ENCODE data around the gene CAP2. TPM values are rescaled to one million over a fixed set of nuclear protein-coding genes. Genes with fewer than 3 reads are reported as not detected.

CAP2 gene
- total and polyA plus RNA-seq, 4 donors = 9.0 to 27.0 (median 19.3) TPM

GRCh38 chr6:17415321-17415720, 21.9 kb downstream of the CAP2 start:
- H3K9me3 ChIP-seq (ENCODE audit: control insufficient read depth, insufficient read depth, low read length) = no peaks in the 10 kb centered on the region
- no peak for DNase-seq (ENCODE audit: low read depth in 4 of 6, low spot score in 6 of 6)
- WGBS (ENCODE audit: insufficient coverage) = 86% methylated on average over 2 of the region's 2 CpGs
- H3K36me3 ChIP-seq (ENCODE audit: control insufficient read depth, insufficient read depth, low read length) = no peaks in the 10 kb centered on the region
- no peak overlapping the region for H3K27ac ChIP-seq (ENCODE audit: low read depth, low read length)
- H3K27me3 ChIP-seq (ENCODE audit: control insufficient read depth, insufficient read depth, low read length) = no peaks in the 10 kb centered on the region
- no peaks in the 10 kb centered on the region for H3K4me1 ChIP-seq (ENCODE audit: control insufficient read depth, insufficient read depth, low read length)
- H3K4me3 ChIP-seq (ENCODE audit: low read depth, low read length) = no peak overlapping the region

- H3K4me1 ChIP-seq (ENCODE audit: control insufficient read depth, insufficient read depth, low read length) = no peaks in the 10 kb centered on the region
- no peaks in the 10 kb centered on the region for H3K36me3 ChIP-seq (ENCODE audit: control insufficient read depth, insufficient read depth, low read length)
- H3K27ac ChIP-seq (ENCODE audit: low read depth, low read length) = no peak overlapping the region
- no peak overlapping the region for H3K4me3 ChIP-seq (ENCODE audit: low read depth, low read length)
- DNase-seq (ENCODE audit: low read depth in 4 of 6, low spot score in 6 of 6) = no peak
- H3K9me3 ChIP-seq (ENCODE audit: control insufficient read depth, insufficient read depth, low read length) = no peaks in the 10 kb centered on the region
- no peaks in the 10 kb centered on the region for H3K27me3 ChIP-seq (ENCODE audit: control insufficient read depth, insufficient read depth, low read length)
These were observed 23.4 kb downstream of the CAP2 start for GRCh38 chr6:17416806-17417205.

- Histone ChIP-seq H3K36me3 (ENCODE audit: control insufficient read depth, insufficient read depth, low read length) (no peaks in the 10 kb centered on the region), H3K9me3 (ENCODE audit: control insufficient read depth, insufficient read depth, low read length) (no peaks in the 10 kb centered on the region), H3K4me1 (ENCODE audit: control insufficient read depth, insufficient read depth, low read length) (no peaks in the 10 kb centered on the region), H3K4me3 (ENCODE audit: low read depth, low read length) (no peak overlapping the region), H3K27me3 (ENCODE audit: control insufficient read depth, insufficient read depth, low read length) (no peaks in the 10 kb centered on the region), H3K27ac (ENCODE audit: low read depth, low read length) (no peak overlapping the region)
- peak in 1 of 6 donors; percentile 53 for DNase-seq (ENCODE audit: low read depth in 4 of 6, low spot score in 6 of 6)
- WGBS (ENCODE audit: insufficient coverage) = no CpG with 5 or more reads among the region's 4 CpGs
These were observed 24.4 kb downstream of the CAP2 start for GRCh38 chr6:17417817-17418216.

GRCh38 chr6:17418281-17419188, 25.1 kb downstream of the CAP2 start:
- no peaks in the 10 kb centered on the region for H3K4me1 ChIP-seq (ENCODE audit: control insufficient read depth, insufficient read depth, low read length)
- H3K4me3 ChIP-seq (ENCODE audit: low read depth, low read length) = no peak overlapping the region
- DNase-seq (ENCODE audit: low read depth in 4 of 6, low spot score in 6 of 6) = peak in 2 of 6 donors; percentile 23 to 84
- no peak overlapping the region for H3K27ac ChIP-seq (ENCODE audit: low read depth, low read length)
- H3K9me3 ChIP-seq (ENCODE audit: control insufficient read depth, insufficient read depth, low read length) = no peaks in the 10 kb centered on the region
- 83% methylated on average over 6 of the region's 12 CpGs for WGBS (ENCODE audit: insufficient coverage)
- H3K36me3 ChIP-seq (ENCODE audit: control insufficient read depth, insufficient read depth, low read length) = no peaks in the 10 kb centered on the region
- no peaks in the 10 kb centered on the region for H3K27me3 ChIP-seq (ENCODE audit: control insufficient read depth, insufficient read depth, low read length)

GRCh38 chr6:17419189-17419575, 25.8 kb downstream of the CAP2 start:
- Histone ChIP-seq H3K27ac (ENCODE audit: low read depth, low read length) (no peak overlapping the region), H3K27me3 (ENCODE audit: control insufficient read depth, insufficient read depth, low read length) (no peaks in the 10 kb centered on the region), H3K36me3 (ENCODE audit: control insufficient read depth, insufficient read depth, low read length) (no peaks in the 10 kb centered on the region), H3K4me1 (ENCODE audit: control insufficient read depth, insufficient read depth, low read length) (no peaks in the 10 kb centered on the region), H3K9me3 (ENCODE audit: control insufficient read depth, insufficient read depth, low read length) (no peaks in the 10 kb centered on the region), H3K4me3 (ENCODE audit: low read depth, low read length) (no peak overlapping the region)
- no peak for DNase-seq (ENCODE audit: low read depth in 4 of 6, low spot score in 6 of 6)
- WGBS (ENCODE audit: insufficient coverage) = no CpG with 5 or more reads among the region's 3 CpGs

GRCh38 chr6:17420368-17420767, 27.0 kb downstream of the CAP2 start:
- no peak overlapping the region for H3K27ac ChIP-seq (ENCODE audit: low read depth, low read length)
- peak in 1 of 6 donors; percentile 73 for DNase-seq (ENCODE audit: low read depth in 4 of 6, low spot score in 6 of 6)
- no CpG with 5 or more reads among the region's 2 CpGs for WGBS (ENCODE audit: insufficient coverage)
- no peaks in the 10 kb centered on the region for H3K9me3 ChIP-seq (ENCODE audit: control insufficient read depth, insufficient read depth, low read length)
- no peaks in the 10 kb centered on the region for H3K36me3 ChIP-seq (ENCODE audit: control insufficient read depth, insufficient read depth, low read length)
- no peaks in the 10 kb centered on the region for H3K4me1 ChIP-seq (ENCODE audit: control insufficient read depth, insufficient read depth, low read length)
- H3K27me3 ChIP-seq (ENCODE audit: control insufficient read depth, insufficient read depth, low read length) = no peaks in the 10 kb centered on the region
- H3K4me3 ChIP-seq (ENCODE audit: low read depth, low read length) = no peak overlapping the region

GRCh38 chr6:17421406-17421805, 28.0 kb downstream of the CAP2 start:
- 95% methylated on average over 6 of the region's 7 CpGs for WGBS (ENCODE audit: insufficient coverage)
- no peak for DNase-seq (ENCODE audit: low read depth in 4 of 6, low spot score in 6 of 6)
- H3K27me3 ChIP-seq (ENCODE audit: control insufficient read depth, insufficient read depth, low read length) = no peaks in the 10 kb centered on the region
- H3K4me1 ChIP-seq (ENCODE audit: control insufficient read depth, insufficient read depth, low read length) = no peaks in the 10 kb centered on the region
- no peak overlapping the region for H3K27ac ChIP-seq (ENCODE audit: low read depth, low read length)
- H3K36me3 ChIP-seq (ENCODE audit: control insufficient read depth, insufficient read depth, low read length) = peaks cover 1% of the 10 kb centered on the region
- H3K9me3 ChIP-seq (ENCODE audit: control insufficient read depth, insufficient read depth, low read length) = no peaks in the 10 kb centered on the region
- H3K4me3 ChIP-seq (ENCODE audit: low read depth, low read length) = no peak overlapping the region

GRCh38 chr6:17423026-17423425, 29.6 kb downstream of the CAP2 start:
- no peaks in the 10 kb centered on the region for H3K27me3 ChIP-seq (ENCODE audit: control insufficient read depth, insufficient read depth, low read length)
- peaks cover 3% of the 10 kb centered on the region for H3K36me3 ChIP-seq (ENCODE audit: control insufficient read depth, insufficient read depth, low read length)
- peak in 3 of 6 donors; percentile 26 to 90 (median 48) for DNase-seq (ENCODE audit: low read depth in 4 of 6, low spot score in 6 of 6)
- no CpG with 5 or more reads among the region's 4 CpGs for WGBS (ENCODE audit: insufficient coverage)
- no peak overlapping the region for H3K4me3 ChIP-seq (ENCODE audit: low read depth, low read length)
- H3K4me1 ChIP-seq (ENCODE audit: control insufficient read depth, insufficient read depth, low read length) = no peaks in the 10 kb centered on the region
- H3K9me3 ChIP-seq (ENCODE audit: control insufficient read depth, insufficient read depth, low read length) = no peaks in the 10 kb centered on the region
- H3K27ac ChIP-seq (ENCODE audit: low read depth, low read length) = no peak overlapping the region

GRCh38 chr6:17427062-17427461, 33.7 kb downstream of the CAP2 start:
- DNase-seq (ENCODE audit: low read depth in 4 of 6, low spot score in 6 of 6) = no peak
- Histone ChIP-seq H3K9me3 (ENCODE audit: control insufficient read depth, insufficient read depth, low read length) (no peaks in the 10 kb centered on the region), H3K27me3 (ENCODE audit: control insufficient read depth, insufficient read depth, low read length) (no peaks in the 10 kb centered on the region), H3K4me1 (ENCODE audit: control insufficient read depth, insufficient read depth, low read length) (no peaks in the 10 kb centered on the region), H3K36me3 (ENCODE audit: control insufficient read depth, insufficient read depth, low read length) (peaks cover 3% of the 10 kb centered on the region), H3K27ac (ENCODE audit: low read depth, low read length) (no peak overlapping the region), H3K4me3 (ENCODE audit: low read depth, low read length) (no peak overlapping the region)
- 95% methylated on average over 3 of the region's 6 CpGs for WGBS (ENCODE audit: insufficient coverage)

- H3K36me3 ChIP-seq (ENCODE audit: control insufficient read depth, insufficient read depth, low read length) = peaks cover 3% of the 10 kb centered on the region
- DNase-seq (ENCODE audit: low read depth in 4 of 6, low spot score in 6 of 6) = no peak
- no peaks in the 10 kb centered on the region for H3K27me3 ChIP-seq (ENCODE audit: control insufficient read depth, insufficient read depth, low read length)
- no peaks in the 10 kb centered on the region for H3K9me3 ChIP-seq (ENCODE audit: control insufficient read depth, insufficient read depth, low read length)
- no peak overlapping the region for H3K27ac ChIP-seq (ENCODE audit: low read depth, low read length)
- no peaks in the 10 kb centered on the region for H3K4me1 ChIP-seq (ENCODE audit: control insufficient read depth, insufficient read depth, low read length)
- no peak overlapping the region for H3K4me3 ChIP-seq (ENCODE audit: low read depth, low read length)
- WGBS (ENCODE audit: insufficient coverage) = 100% methylated on average over 1 of the region's 2 CpGs
These were observed 34.2 kb downstream of the CAP2 start for GRCh38 chr6:17427617-17428016.

All from spinal cord (tissue), 10 donors.